ENCODE measurements around the gene PCBD1. TPM values are rescaled to one million over a fixed set of nuclear protein-coding genes. Genes with fewer than 3 reads are reported as not detected.

Gene PCBD1
- total and polyA plus RNA-seq, 8 donors, result 72.6 to 112 (median 79.2) TPM

- Histone ChIP-seq H3K9me3 (no peaks in the 10 kb centered on the region), H3K27ac (no peak overlapping the region), H3K27me3 (peaks cover 0 to 12% of the 10 kb centered on the region in 2 donors), H3K4me1 (no peaks in the 10 kb centered on the region), H3K4me3 (no peak overlapping the region), H3K36me3 (no peaks in the 10 kb centered on the region)
- intact Hi-C loops (cut with DNase I), result loop anchor here in 1 of 2 donors (10.0 kb wide), 1 partner anchor 259 kb away; no protein-coding TSS in a partner anchor
- ATAC-seq, result no peak
- peak in 1 of 4 donors; percentile 58 for DNase-seq
- no peak for TF ChIP-seq CTCF (IDR thresholded peaks at IDR 0.05)
These were observed 47.3 kb upstream of the PCBD1 start for GRCh38 chr10:70935631-70936030.

- H3K9me3 ChIP-seq, result no peaks in the 10 kb centered on the region
- H3K27me3 ChIP-seq, result peaks cover 0 to 12% of the 10 kb centered on the region in 2 donors
- no peak overlapping the region for H3K4me3 ChIP-seq
- peak in 1 of 4 donors; percentile 60 for DNase-seq
- ATAC-seq, result no peak
- H3K4me1 ChIP-seq, result no peaks in the 10 kb centered on the region
- H3K27ac ChIP-seq, result no peak overlapping the region
- no peaks in the 10 kb centered on the region for H3K36me3 ChIP-seq
- TF ChIP-seq CTCF (IDR thresholded peaks at IDR 0.05), result no peak
- intact Hi-C loops (cut with DNase I), result loop anchor here in 1 of 2 donors (10.0 kb wide), 1 partner anchor 260 kb away; no protein-coding TSS in a partner anchor
These were observed 46.8 kb upstream of the PCBD1 start for GRCh38 chr10:70935125-70935625.

- TF ChIP-seq CTCF (IDR thresholded peaks at IDR 0.05), result no peak
- Histone ChIP-seq H3K27me3 (peaks cover 0 to 12% of the 10 kb centered on the region in 2 donors), H3K4me1 (no peaks in the 10 kb centered on the region), H3K36me3 (no peaks in the 10 kb centered on the region), H3K27ac (no peak overlapping the region), H3K4me3 (no peak overlapping the region), H3K9me3 (no peaks in the 10 kb centered on the region)
- intact Hi-C loops (cut with DNase I), result loop anchor here in 1 of 2 donors (10.0 kb wide), 1 partner anchor 260 kb away; no protein-coding TSS in a partner anchor
- ATAC-seq, result no peak
- peak in 1 of 4 donors; percentile 54 for DNase-seq
These were observed 46.3 kb upstream of the PCBD1 start for GRCh38 chr10:70934701-70935100.

GRCh38 chr10:70932392-70933196, 44.2 kb upstream of the PCBD1 start:
- H3K4me3 ChIP-seq, result no peak overlapping the region
- no peaks in the 10 kb centered on the region for H3K9me3 ChIP-seq
- DNase-seq (peak in 1 of 4 donors; percentile 20), ATAC-seq (no peak)
- H3K27ac ChIP-seq, result no peak overlapping the region
- no peaks in the 10 kb centered on the region for H3K36me3 ChIP-seq
- H3K27me3 ChIP-seq, result peaks cover 0 to 12% of the 10 kb centered on the region in 2 donors
- no peak for TF ChIP-seq CTCF (IDR thresholded peaks at IDR 0.05)
- intact Hi-C loops (cut with DNase I), result loop anchor here in 1 of 2 donors (10.0 kb wide), 1 partner anchor 262 kb away; no protein-coding TSS in a partner anchor
- H3K4me1 ChIP-seq, result no peaks in the 10 kb centered on the region

GRCh38 chr10:70931168-70931815, 42.9 kb upstream of the PCBD1 start:
- no peak overlapping the region for H3K27ac ChIP-seq
- intact Hi-C loops (cut with DNase I), result loop anchor here in 1 of 2 donors (10.0 kb wide), 1 partner anchor 264 kb away; no protein-coding TSS in a partner anchor
- peak in 1 of 4 donors; percentile 55 for DNase-seq
- H3K27me3 ChIP-seq, result peaks cover 0 to 12% of the 10 kb centered on the region in 2 donors
- no peak overlapping the region for H3K4me3 ChIP-seq
- H3K36me3 ChIP-seq, result no peaks in the 10 kb centered on the region
- peak; percentile 52 for ATAC-seq
- no peaks in the 10 kb centered on the region for H3K9me3 ChIP-seq
- no peak for TF ChIP-seq CTCF (IDR thresholded peaks at IDR 0.05)
- no peaks in the 10 kb centered on the region for H3K4me1 ChIP-seq

Measured in left lung (tissue), 10 donors.